Measurements from ENCODE around the gene BUB1. TPM values are rescaled to one million over a fixed set of nuclear protein-coding genes. Genes with fewer than 3 reads are reported as not detected.

Gene BUB1
- total and polyA plus RNA-seq, 2 experiments from 2014 or later, result 17.9 to 64.2 TPM

DNA sequence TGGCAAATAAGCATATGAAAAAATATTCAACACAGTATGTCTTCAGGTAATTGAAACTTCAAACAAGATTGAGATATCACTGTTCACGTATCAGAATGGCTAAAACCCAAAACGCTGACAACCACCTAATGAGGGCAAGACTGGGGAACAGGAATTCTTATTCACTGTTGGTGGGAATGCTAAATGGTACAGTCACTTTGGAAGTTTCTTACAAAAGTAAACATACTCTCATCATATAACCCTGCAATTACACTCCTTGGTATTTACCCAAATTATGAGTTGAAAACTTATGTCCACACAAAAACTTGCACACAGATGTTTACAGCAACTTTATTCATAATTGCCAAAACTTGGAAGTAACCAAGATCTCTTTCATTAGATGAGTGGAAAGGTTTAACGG is 30.1 kb downstream of the BUB1 start:
- Histone ChIP-seq H3K27ac (no peak overlapping the region), H3K27me3 (no peaks in the 10 kb centered on the region), H3K4me1 (ENCODE audit: low read depth) (no peaks in the 10 kb centered on the region), H3K9me3 (ENCODE audit: low read depth) (no peaks in the 10 kb centered on the region), H3K36me3 (peaks cover 23% of the 10 kb centered on the region), H3K4me3 (no peak overlapping the region)
- TF ChIP-seq, protein P1, sequence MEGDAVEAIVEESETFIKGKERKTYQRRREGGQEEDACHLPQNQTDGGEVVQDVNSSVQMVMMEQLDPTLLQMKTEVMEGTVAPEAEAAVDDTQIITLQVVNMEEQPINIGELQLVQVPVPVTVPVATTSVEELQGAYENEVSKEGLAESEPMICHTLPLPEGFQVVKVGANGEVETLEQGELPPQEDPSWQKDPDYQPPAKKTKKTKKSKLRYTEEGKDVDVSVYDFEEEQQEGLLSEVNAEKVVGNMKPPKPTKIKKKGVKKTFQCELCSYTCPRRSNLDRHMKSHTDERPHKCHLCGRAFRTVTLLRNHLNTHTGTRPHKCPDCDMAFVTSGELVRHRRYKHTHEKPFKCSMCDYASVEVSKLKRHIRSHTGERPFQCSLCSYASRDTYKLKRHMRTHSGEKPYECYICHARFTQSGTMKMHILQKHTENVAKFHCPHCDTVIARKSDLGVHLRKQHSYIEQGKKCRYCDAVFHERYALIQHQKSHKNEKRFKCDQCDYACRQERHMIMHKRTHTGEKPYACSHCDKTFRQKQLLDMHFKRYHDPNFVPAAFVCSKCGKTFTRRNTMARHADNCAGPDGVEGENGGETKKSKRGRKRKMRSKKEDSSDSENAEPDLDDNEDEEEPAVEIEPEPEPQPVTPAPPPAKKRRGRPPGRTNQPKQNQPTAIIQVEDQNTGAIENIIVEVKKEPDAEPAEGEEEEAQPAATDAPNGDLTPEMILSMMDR (IDR thresholded peaks at IDR 0.05; ENCODE audit: low read depth, low read length), result no peak
- DNase-seq (ENCODE audit: low read depth in 1 of 2, low spot score in 1 of 2), result no peak

DNA sequence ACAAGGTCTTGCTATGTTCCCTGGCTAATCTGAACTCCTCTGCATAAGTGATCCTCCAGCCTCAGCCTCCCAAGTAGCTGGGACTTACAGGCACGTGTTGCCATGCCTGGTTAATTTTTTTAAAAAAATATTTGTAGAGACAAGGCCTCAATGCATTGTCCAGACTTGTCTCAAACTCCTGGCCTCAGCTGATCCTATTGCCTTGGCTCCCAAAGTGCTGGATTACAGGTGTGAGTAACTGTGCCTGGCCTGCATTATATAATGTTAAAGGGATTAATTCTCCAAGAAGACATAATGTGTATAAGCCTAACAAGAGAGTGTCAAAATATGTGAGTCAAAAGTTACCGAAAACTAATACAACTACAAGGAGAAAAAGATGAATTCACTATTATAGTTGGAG is 32.2 kb downstream of the BUB1 start:
- H3K36me3 ChIP-seq, result peaks cover 17% of the 10 kb centered on the region
- DNase-seq (ENCODE audit: low read depth in 1 of 2, low spot score in 1 of 2), result no peak
- TF ChIP-seq, protein P1 (IDR thresholded peaks at IDR 0.05; ENCODE audit: low read depth, low read length), result no peak

DNA sequence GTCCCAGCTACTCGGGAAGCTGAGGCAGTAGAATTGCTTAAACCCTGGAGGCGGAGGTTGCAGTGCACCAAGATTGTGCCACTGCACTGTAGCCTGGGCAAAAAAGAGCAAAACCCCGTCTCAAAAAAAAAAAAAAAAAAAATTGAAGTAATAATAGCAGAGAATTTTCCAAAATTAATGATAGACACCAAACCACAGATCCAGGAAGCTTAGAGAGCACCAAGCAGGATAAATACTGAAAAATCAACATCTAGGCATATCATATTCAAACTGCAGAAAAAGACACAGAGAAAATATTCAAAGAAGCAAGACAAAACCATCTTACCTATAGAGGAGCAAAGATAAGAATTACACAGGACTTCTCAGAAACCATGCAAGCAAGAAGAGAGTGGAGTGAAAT is 33.5 kb downstream of the BUB1 start:
- no peak for DNase-seq (ENCODE audit: low read depth in 1 of 2, low spot score in 1 of 2)
- H3K4me1 ChIP-seq (ENCODE audit: low read depth), result no peaks in the 10 kb centered on the region
- H3K9me3 ChIP-seq (ENCODE audit: low read depth), result no peaks in the 10 kb centered on the region
- no peaks in the 10 kb centered on the region for H3K27me3 ChIP-seq
- H3K36me3 ChIP-seq, result peaks cover 6% of the 10 kb centered on the region
- no peak overlapping the region for H3K27ac ChIP-seq
- TF ChIP-seq, protein P1 (IDR thresholded peaks at IDR 0.05; ENCODE audit: low read depth, low read length), result no peak
- no peak overlapping the region for H3K4me3 ChIP-seq

More for the DNA sequence above, 32.2 kb downstream of the BUB1 start:
- Histone ChIP-seq H3K9me3 (ENCODE audit: low read depth) (no peaks in the 10 kb centered on the region), H3K27me3 (no peaks in the 10 kb centered on the region), H3K4me3 (no peak overlapping the region), H3K4me1 (ENCODE audit: low read depth) (no peaks in the 10 kb centered on the region), H3K27ac (no peak overlapping the region)

DNA sequence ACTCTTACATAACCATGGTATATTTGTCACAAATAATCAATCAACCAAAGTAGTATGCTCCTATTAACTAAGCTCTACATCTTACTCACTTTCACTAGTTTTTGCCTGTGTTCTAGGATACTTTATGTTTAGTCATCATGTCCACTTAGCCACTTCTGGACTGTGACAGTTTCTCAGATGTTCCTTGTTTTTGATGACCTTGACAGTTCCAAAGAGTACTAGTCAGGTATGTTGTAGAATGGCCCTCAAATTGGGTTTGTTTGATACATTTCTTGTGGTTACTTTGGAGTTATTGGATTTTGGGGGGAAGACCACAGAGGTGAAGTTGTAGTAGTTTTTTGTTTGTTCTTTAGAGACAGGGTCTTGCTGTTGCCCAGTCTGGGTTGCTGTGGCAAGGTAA is 35.5 kb downstream of the BUB1 start:
- H3K27me3 ChIP-seq, result no peaks in the 10 kb centered on the region
- peaks cover 15% of the 10 kb centered on the region for H3K36me3 ChIP-seq
- H3K4me1 ChIP-seq (ENCODE audit: low read depth), result no peaks in the 10 kb centered on the region
- TF ChIP-seq, protein P1 (IDR thresholded peaks at IDR 0.05; ENCODE audit: low read depth, low read length), result no peak
- DNase-seq (ENCODE audit: low read depth in 1 of 2, low spot score in 1 of 2), result no peak
- H3K27ac ChIP-seq, result no peak overlapping the region
- H3K4me3 ChIP-seq, result no peak overlapping the region
- no peaks in the 10 kb centered on the region for H3K9me3 ChIP-seq (ENCODE audit: low read depth)

DNA sequence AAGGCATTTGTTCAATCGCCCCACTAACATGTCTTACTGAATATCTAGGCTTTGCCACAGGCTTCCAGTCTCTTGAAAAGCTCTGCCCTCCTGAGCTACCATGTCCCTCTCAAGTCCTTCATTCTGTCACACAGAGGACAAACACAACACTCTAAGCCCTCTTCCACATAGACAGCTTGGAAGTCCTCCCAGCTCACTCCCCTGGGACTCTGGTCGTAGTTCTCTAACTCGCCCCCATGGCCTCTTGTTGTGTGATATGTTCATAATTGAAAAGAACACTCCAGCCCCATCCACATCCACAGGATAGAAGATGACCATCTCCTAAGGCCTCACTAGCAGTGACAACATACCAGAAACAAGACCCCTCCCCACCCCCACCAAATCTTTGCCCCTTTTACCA is 37.9 kb downstream of the BUB1 start:
- DNase-seq (ENCODE audit: low read depth in 1 of 2, low spot score in 1 of 2), result no peak
- Histone ChIP-seq H3K36me3 (peaks cover 15% of the 10 kb centered on the region), H3K27ac (no peak overlapping the region), H3K4me1 (ENCODE audit: low read depth) (no peaks in the 10 kb centered on the region), H3K9me3 (ENCODE audit: low read depth) (no peaks in the 10 kb centered on the region), H3K4me3 (no peak overlapping the region), H3K27me3 (no peaks in the 10 kb centered on the region)
- TF ChIP-seq, protein P1 (IDR thresholded peaks at IDR 0.05; ENCODE audit: low read depth, low read length), result no peak

All from cardiac muscle cell (in vitro differentiated cells and primary cell).